ENCODE measurements around the gene DRAXIN.

The DRAXIN gene

GRCh38 chr1:11690397-11691301 lies 861 bp upstream of the DRAXIN start:
- no peak for DNase-seq

DNA sequence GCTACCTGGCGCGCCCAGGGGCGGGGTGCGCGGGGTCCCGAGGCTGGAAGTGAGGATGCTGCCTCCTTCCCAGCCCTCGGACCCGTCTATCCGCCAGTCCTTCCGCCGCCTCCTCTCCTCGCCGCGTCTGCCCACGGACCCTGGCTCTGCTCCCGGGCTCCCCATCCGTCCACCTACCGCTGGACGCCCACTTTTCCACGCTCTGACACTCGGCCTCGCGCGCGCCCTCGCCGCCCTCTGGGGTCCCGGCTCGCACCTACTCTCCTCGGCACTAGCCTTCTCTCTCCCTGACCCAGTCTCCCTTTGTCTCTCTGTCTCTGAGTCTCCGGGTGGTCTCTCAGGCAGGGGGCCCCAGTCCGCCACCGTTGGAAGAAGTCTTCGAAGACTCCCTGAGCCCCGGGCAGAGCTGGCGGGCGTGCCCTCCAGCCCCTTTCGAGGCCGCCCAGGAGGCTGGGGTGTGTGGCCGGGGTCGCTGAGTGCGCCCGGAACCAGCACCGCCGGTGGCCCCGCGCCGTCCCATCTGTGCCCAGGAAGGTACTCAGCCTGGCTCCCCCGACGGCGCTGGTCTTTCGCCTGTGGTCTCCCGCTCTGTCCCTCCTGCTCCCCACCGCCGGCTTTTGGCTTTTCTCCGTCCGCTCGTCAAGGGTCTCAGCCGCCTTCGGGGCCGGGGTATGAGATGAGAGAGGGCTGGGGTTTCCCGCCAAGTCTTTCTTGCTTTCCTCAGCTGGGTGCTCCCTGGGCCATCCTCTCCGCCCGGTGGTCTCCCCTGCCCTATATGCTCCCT lies 610 bp downstream of the DRAXIN start:
- DNase-seq, result no peak

DNA sequence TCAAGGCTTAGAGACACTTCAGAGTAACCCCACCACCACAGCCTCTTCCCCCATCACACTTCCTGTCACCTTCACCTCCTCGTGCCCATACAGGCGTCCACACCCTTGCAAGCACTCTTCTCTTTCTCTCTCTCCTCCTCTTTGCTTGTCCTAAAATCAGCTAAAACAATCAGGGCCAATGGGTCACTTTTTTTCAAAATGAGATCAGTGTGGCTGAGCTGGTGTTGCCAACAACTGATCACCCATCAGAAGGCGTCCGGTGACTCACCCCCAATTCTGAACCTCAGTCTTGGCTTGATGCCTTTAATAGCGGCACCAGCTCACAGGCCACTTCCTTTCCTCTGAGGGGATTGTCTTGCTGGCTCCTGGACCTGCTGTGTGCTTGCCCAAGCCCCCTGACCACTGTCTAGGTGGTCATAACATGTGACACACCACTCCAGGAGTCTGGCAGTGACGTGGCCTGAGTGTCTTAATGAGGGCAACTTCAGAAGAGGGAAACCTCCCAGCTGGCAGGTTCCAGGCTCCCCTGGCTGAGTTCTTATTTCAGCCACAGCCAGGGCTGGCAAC lies 1.6 kb downstream of the DRAXIN start:
- DNase-seq, result peak in 2 of 5 experiments; percentile 26 to 49

GRCh38 chr1:11693917-11694316 lies 2.4 kb downstream of the DRAXIN start:
- DNase-seq, result no peak

GRCh38 chr1:11695861-11696260 lies 4.4 kb downstream of the DRAXIN start:
- no peak for DNase-seq

DNA sequence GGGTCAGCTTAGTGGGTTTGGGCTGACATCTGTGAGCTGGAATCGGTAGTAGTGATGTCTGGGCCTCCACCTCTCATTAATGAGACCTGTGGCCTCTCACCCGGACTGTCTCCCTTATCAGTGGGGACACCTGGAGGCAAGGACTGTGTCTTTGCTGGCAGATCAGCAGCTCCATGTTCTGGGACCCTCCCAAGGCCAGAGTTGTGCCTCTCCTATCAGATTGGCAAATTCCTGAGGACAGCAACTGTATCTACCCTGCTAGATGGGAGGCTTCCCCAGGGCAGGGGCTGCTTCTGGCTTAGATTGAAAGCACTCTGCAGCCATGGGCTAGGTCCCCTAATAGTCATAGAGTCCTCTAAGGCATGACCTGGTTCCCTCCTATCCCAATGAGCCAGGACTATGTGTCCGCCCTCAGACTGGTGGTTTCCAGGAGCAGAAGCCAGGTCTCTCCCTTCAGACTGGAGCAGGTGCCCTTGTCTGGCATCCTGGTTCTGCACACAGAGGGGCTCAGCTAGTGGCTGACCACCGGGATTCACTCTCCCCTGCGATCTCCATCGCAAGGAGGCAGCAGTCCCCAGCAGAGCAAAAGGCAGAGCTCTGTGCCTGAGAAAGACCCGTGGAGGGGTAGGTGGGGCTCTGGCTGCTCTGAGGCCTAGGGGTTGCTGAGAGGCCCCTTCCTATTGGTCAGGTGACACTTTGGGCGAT lies 5.8 kb downstream of the DRAXIN start:
- DNase-seq, result no peak

- no peak for DNase-seq
These were observed 6.3 kb downstream of the DRAXIN start for GRCh38 chr1:11697893-11698210.

DNA sequence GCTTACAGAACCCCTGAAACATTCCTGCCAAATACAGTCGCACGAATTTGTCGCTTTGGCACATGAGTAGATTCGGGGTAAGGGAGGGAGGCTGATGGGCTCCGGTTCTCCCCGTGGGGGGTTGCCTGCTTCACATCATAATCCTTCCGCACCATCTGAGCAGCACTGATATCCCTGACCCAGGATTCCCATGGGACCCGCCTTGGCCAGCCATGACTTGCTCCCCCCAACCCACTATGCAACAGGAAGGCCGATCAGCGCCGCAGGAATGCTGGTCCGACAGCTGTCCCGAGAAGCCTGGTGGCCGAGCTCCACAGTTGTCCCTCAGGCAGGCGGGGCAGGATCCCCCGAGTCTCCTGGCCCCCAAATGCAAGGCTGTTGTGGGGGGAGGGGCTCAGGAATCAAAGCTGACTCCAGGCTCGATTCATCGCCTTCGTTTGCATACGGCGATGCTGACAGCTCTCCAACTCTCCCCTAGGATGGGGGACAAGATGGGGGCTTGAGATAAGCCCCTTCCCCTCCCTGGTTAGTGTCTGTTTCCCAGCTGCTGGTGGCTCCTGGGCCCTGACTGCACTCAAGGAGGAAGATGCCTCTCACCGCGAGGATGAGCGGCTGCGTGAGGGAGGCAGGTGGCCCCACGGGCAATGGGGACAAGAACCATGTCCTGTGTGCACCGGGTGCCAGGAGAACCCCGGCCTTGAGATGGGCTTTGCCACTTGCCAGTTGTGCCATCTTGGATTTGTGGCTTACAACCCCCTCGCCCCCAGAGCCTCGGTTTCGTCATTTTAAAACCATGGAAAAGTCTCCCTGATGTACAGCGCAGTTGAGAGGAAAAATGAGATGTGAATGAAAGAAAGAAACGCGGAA lies 9.3 kb downstream of the DRAXIN start:
- DNase-seq, result no peak

GRCh38 chr1:11701551-11701961 lies 10.0 kb downstream of the DRAXIN start:
- DNase-seq, result no peak

DNA sequence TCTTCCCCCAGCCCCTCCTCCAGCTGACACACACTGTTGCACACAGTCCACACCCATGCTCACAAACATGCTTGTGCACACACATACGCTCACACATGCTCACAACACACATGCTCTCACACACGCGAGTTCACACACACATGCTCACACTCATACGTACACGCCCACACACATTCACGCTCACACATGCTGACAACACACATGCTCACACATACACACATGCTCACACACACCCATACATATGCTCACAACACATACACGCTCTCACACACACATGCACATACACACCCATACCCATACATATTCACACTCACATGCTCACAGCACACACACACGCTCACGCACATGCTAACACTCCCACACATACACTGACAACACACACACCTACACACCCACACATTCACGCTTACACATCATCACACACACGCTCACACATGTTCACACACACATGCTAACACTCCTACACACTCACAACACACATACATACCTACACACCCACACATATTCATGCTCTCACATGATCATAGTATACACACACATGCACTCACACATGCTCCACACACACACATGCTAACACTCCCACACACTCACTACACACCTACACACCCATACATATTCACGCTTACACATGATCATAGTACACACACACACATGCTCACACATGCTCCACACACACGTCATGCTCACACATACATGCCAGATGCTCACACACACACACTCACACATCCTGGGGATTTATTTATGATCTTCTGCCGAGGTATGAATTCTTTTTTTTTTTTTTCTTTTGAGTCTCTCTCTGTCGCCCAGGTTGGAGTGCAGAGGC lies 10.7 kb downstream of the DRAXIN start:
- DNase-seq, result no peak

- DNase-seq, result no peak
These were observed 12.1 kb downstream of the DRAXIN start for GRCh38 chr1:11703357-11704193.

DNA sequence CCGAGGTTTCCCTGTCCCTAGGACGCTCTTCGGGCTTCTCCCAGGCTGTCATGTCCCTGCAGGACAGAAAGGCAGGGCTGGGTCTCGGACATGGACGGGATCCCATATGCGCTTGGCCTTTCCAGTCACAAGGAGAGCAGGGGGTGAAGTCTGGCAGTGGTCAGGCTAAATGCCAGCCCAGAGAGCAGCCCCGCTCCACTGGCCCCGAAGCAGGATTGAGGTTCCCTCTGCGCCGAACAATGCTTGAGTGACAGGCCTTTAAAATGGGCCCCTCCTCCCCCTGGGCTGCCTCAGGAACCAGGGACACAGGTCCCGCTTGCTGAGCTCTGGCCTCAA lies 12.7 kb downstream of the DRAXIN start:
- no peak for DNase-seq

DNA sequence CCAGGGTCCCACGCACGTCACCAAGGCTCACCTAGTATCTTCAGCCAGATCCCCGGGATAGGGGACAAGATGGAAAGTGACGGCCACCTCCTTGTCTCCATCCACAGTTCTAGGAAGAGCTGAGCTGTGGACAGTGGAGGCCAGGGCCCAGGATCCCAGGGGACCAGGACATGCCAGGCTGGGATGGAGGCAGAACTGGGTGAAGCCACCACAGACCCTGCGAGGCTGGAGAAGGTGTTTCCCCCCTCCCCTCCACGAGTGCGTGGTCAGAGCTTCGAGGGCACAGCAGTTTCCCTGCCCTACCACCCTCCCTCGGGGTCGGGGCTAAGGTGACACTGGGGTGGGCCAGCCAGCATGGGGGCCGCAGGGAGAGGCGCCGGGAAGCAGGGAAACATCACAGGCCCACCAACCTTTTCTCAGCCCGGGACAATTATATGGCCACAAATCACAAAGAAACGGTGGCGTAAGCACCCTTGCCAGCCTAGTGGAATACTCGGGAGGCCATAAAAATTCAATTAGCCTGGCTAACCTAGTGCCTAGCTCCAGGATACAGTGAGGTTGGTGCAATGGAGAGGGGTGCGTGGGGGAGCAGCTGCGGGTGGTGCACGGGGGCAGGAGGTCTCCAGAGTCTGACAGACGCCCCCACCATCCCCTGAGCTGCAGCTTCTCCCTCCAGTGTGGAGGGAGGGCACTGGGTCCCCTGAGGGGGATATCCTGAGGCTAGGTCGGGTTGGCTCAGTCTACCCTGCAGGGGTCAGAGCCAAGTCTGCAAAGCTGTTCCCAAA lies 13.4 kb downstream of the DRAXIN start:
- DNase-seq, result no peak

DNA sequence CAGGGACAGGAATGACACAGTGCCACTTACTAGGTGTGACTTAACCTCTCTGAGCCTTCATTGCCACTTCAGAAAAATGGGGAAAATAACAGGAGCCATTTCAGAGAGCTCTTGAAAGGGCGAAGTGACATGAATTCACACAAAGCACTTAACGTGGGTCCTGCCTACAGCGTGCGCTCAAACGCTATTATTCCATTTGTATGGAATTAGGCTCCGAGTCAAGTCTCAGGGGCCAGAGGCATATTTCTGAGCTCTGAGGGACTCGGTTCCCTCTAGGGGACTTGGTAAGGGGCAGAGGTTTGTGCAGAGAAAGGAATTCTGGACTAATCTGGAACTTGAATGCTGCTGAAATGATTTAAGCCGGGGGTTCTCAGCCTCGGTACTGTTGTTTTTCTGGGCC lies 14.1 kb downstream of the DRAXIN start:
- no peak for DNase-seq

DNA sequence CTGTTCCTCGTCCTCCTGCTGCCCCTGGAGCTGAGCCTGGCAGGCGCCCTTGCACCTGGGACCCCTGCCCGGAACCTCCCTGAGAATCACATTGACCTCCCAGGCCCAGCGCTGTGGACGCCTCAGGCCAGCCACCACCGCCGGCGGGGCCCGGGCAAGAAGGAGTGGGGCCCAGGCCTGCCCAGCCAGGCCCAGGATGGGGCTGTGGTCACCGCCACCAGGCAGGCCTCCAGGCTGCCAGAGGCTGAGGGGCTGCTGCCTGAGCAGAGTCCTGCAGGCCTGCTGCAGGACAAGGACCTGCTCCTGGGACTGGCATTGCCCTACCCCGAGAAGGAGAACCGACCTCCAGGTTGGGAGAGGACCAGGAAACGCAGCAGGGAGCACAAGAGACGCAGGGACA lies 14.8 kb downstream of the DRAXIN start:
- no peak for DNase-seq

- DNase-seq, result no peak
These were observed 16.2 kb downstream of the DRAXIN start for GRCh38 chr1:11707621-11708276.

- no peak for DNase-seq
These were observed 17.2 kb downstream of the DRAXIN start for GRCh38 chr1:11708554-11709350.

- no peak for DNase-seq
These were observed 20.0 kb downstream of the DRAXIN start for GRCh38 chr1:11711490-11711889.
